ENCODE measurements around the gene TRAPPC6A. TPM values are rescaled to one million over a fixed set of nuclear protein-coding genes. Genes with fewer than 3 reads are reported as not detected.
A peak's percentile ranks its signal among the peaks of the same experiment; 100 is the strongest.

Gene TRAPPC6A
- total RNA-seq, 1 donor from 2014 or later, result 14.7 TPM

DNA sequence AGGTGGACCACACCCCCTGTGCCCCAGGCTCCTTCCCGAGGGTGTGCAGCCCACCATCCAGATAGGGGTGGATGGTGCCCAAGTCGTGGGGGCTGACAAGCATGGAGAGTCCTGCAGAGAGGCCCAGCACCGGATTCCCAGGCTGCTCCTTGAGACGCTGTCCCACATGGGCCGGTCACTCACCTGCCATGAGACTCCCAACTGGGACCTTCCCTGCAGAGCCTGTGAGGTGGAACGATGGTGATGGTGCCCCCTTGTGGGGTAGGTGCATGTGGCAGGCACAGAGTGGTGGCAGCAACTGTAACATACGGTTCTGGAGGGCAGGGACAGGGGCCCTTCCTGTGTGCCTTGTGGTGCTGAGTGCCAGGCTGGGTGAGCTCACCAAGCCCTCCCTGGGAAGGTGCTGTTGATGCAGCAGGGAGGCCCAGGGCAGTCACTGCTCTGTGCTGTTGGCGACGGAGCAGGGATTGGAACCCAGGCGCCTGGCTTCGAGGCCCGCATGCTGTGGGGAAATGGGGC is 52.0 kb downstream of the TRAPPC6A start:
- Mint-ChIP-seq H3K9me3 (ENCODE audit: unreplicated experiment) (no peaks in the 10 kb centered on the region), H3K36me3 (ENCODE audit: low read depth, unreplicated experiment) (peaks cover 2% of the 10 kb centered on the region), H3K27ac (ENCODE audit: unreplicated experiment) (no peak overlapping the region), H3K27me3 (ENCODE audit: low read depth, unreplicated experiment) (no peaks in the 10 kb centered on the region), H3K4me1 (ENCODE audit: low read depth, unreplicated experiment) (peaks cover 3% of the 10 kb centered on the region), H3K4me3 (ENCODE audit: unreplicated experiment) (no peak overlapping the region)
- Histone ChIP-seq H3K79me2 (ENCODE audit: insufficient read depth, low read length) (peaks cover 87% of the 10 kb centered on the region), H3K4me1 (ENCODE audit: insufficient read depth, low read length) (peaks cover 5% of the 10 kb centered on the region), H2AFZ (ENCODE audit: low read depth, low read length) (no peak overlapping the region), H3K4me2 (ENCODE audit: low read length) (no peak overlapping the region), H3K36me3 (ENCODE audit: insufficient read depth, low read length) (no peaks in the 10 kb centered on the region), H3K27me3 (ENCODE audit: insufficient read depth, low read length) (no peaks in the 10 kb centered on the region), H3K9me3 (ENCODE audit: insufficient read depth, low read depth, low read length) (no peaks in the 10 kb centered on the region), H3K27ac (ENCODE audit: low read depth, low read length) (no peak overlapping the region), H3K9ac (ENCODE audit: low read length) (no peak overlapping the region), H3K4me3 (ENCODE audit: insufficient read depth, low read depth, low read length) (no peak overlapping the region), H4K20me1 (ENCODE audit: insufficient read depth, low read length) (peaks cover 95% of the 10 kb centered on the region)
- no peak for DNase-seq (ENCODE audit: low read depth)
- no peak for FAIRE-seq
- TF ChIP-seq EZH2 (IDR thresholded peaks at IDR 0.05; ENCODE audit: insufficient read depth, low read length), result no peak
- TF ChIP-seq, protein P1, sequence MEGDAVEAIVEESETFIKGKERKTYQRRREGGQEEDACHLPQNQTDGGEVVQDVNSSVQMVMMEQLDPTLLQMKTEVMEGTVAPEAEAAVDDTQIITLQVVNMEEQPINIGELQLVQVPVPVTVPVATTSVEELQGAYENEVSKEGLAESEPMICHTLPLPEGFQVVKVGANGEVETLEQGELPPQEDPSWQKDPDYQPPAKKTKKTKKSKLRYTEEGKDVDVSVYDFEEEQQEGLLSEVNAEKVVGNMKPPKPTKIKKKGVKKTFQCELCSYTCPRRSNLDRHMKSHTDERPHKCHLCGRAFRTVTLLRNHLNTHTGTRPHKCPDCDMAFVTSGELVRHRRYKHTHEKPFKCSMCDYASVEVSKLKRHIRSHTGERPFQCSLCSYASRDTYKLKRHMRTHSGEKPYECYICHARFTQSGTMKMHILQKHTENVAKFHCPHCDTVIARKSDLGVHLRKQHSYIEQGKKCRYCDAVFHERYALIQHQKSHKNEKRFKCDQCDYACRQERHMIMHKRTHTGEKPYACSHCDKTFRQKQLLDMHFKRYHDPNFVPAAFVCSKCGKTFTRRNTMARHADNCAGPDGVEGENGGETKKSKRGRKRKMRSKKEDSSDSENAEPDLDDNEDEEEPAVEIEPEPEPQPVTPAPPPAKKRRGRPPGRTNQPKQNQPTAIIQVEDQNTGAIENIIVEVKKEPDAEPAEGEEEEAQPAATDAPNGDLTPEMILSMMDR (IDR thresholded peaks at IDR 0.05; ENCODE audit: insufficient read depth, low read depth, low read length), result peak; percentile 59

DNA sequence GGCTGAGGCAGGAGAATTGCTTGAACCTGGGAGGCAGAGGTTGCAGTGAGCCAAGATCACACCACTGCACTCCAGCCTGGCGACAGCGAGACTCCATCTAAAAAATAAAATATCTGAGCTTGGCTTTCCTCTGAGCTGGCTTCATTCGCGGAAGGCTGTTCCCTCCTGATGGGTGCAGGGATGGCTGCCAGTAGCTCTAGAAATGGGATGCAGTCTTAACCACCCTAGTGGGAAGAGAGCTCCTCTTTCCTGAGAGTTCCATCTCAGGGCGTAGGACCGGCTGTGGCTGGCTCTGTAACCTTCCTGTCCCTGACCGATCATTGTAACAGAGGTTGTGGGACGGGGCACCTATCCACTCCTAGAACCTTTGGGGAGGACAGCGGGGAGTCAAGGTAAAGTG is 52.7 kb downstream of the TRAPPC6A start:
- no peaks in the 10 kb centered on the region for H3K4me1 Mint-ChIP-seq (ENCODE audit: low read depth, unreplicated experiment)
- H3K36me3 Mint-ChIP-seq (ENCODE audit: low read depth, unreplicated experiment), result peaks cover 2% of the 10 kb centered on the region
- DNase-seq (ENCODE audit: low read depth) (no peak), FAIRE-seq (no peak)
- H3K9ac ChIP-seq (ENCODE audit: low read length), result no peak overlapping the region
- H3K79me2 ChIP-seq (ENCODE audit: insufficient read depth, low read length), result peaks cover 89% of the 10 kb centered on the region
- no peak overlapping the region for H3K27ac Mint-ChIP-seq (ENCODE audit: unreplicated experiment)
- no peaks in the 10 kb centered on the region for H3K27me3 ChIP-seq (ENCODE audit: insufficient read depth, low read length)
- H3K4me1 ChIP-seq (ENCODE audit: insufficient read depth, low read length), result no peaks in the 10 kb centered on the region
- no peak overlapping the region for H3K4me2 ChIP-seq (ENCODE audit: low read length)
- H3K36me3 ChIP-seq (ENCODE audit: insufficient read depth, low read length), result no peaks in the 10 kb centered on the region
- TF ChIP-seq, protein P1 (IDR thresholded peaks at IDR 0.05; ENCODE audit: insufficient read depth, low read depth, low read length), result no peak
- TF ChIP-seq EZH2 (IDR thresholded peaks at IDR 0.05; ENCODE audit: insufficient read depth, low read length), result no peak
- no peaks in the 10 kb centered on the region for H3K9me3 ChIP-seq (ENCODE audit: insufficient read depth, low read depth, low read length)
- H3K27ac ChIP-seq (ENCODE audit: low read depth, low read length), result no peak overlapping the region
- H4K20me1 ChIP-seq (ENCODE audit: insufficient read depth, low read length), result peaks cover 95% of the 10 kb centered on the region
- no peaks in the 10 kb centered on the region for H3K27me3 Mint-ChIP-seq (ENCODE audit: low read depth, unreplicated experiment)
- H3K4me3 ChIP-seq (ENCODE audit: insufficient read depth, low read depth, low read length), result no peak overlapping the region
- no peak overlapping the region for H2AFZ ChIP-seq (ENCODE audit: low read depth, low read length)
- H3K9me3 Mint-ChIP-seq (ENCODE audit: unreplicated experiment), result no peaks in the 10 kb centered on the region
- H3K4me3 Mint-ChIP-seq (ENCODE audit: unreplicated experiment), result no peak overlapping the region

DNA sequence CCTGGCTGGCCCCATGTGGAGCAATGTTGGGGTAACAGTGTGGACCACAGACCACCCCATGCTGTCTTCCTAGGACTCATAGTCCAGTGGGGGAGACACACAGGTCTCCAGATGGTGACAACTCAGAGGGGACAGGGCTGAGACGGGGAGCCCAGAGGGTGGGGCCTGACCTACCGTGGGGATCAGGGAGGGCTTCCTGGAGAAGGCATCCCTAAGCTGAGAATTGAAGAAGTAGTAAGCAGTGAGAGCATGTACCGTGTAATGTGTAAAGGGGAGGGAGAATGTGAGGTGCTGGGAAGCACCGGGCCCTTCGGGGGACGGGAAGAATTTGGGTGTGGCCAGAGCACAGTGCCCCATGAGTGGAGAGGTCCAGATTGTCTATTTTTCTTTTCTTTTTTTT is 54.0 kb downstream of the TRAPPC6A start:
- H3K4me2 ChIP-seq (ENCODE audit: low read length), result no peak overlapping the region
- no peak for FAIRE-seq
- DNase-seq (ENCODE audit: low read depth), result no peak
- no peak overlapping the region for H2AFZ ChIP-seq (ENCODE audit: low read depth, low read length)
- H3K27ac Mint-ChIP-seq (ENCODE audit: unreplicated experiment), result peak overlapping the region; percentile 43
- no peaks in the 10 kb centered on the region for H3K36me3 ChIP-seq (ENCODE audit: insufficient read depth, low read length)
- no peaks in the 10 kb centered on the region for H3K9me3 Mint-ChIP-seq (ENCODE audit: unreplicated experiment)
- H3K79me2 ChIP-seq (ENCODE audit: insufficient read depth, low read length), result peaks cover 88% of the 10 kb centered on the region
- H3K4me1 ChIP-seq (ENCODE audit: insufficient read depth, low read length), result no peaks in the 10 kb centered on the region
- H3K9me3 ChIP-seq (ENCODE audit: insufficient read depth, low read depth, low read length), result no peaks in the 10 kb centered on the region
- H3K27me3 ChIP-seq (ENCODE audit: insufficient read depth, low read length), result no peaks in the 10 kb centered on the region
- H3K4me3 Mint-ChIP-seq (ENCODE audit: unreplicated experiment), result no peak overlapping the region
- no peaks in the 10 kb centered on the region for H3K4me1 Mint-ChIP-seq (ENCODE audit: low read depth, unreplicated experiment)
- H3K36me3 Mint-ChIP-seq (ENCODE audit: low read depth, unreplicated experiment), result peaks cover 2% of the 10 kb centered on the region
- no peaks in the 10 kb centered on the region for H3K27me3 Mint-ChIP-seq (ENCODE audit: low read depth, unreplicated experiment)
- TF ChIP-seq, protein P1 (IDR thresholded peaks at IDR 0.05; ENCODE audit: insufficient read depth, low read depth, low read length), result no peak
- no peak for TF ChIP-seq EZH2 (IDR thresholded peaks at IDR 0.05; ENCODE audit: insufficient read depth, low read length)
- no peak overlapping the region for H3K27ac ChIP-seq (ENCODE audit: low read depth, low read length)
- no peak overlapping the region for H3K9ac ChIP-seq (ENCODE audit: low read length)
- no peak overlapping the region for H3K4me3 ChIP-seq (ENCODE audit: insufficient read depth, low read depth, low read length)
- H4K20me1 ChIP-seq (ENCODE audit: insufficient read depth, low read length), result peaks cover 93% of the 10 kb centered on the region
